Ishikawa (cell line): ENCODE measurements around the gene CCNJL.

Source experiments
- EP300 ChIP-seq: IDR thresholded peaks from 2 replicates; pipeline ENCODE4 v1.6.1; 2012; ENCODE audit warnings: borderline replicate concordance
- RAD21 ChIP-seq: IDR thresholded peaks from 2 replicates; pipeline ENCODE4 v1.6.1; 2012; ENCODE audit warnings: low read depth
- YY1 ChIP-seq: IDR thresholded peaks from 2 replicates; pipeline ENCODE4 v1.6.1; 2012; ENCODE audit warnings: low read depth
- TF ChIP-seq, protein P1 (sequence below): IDR thresholded peaks from 2 replicates; pipeline ENCODE4 v1.6.1; 2012

DNA sequence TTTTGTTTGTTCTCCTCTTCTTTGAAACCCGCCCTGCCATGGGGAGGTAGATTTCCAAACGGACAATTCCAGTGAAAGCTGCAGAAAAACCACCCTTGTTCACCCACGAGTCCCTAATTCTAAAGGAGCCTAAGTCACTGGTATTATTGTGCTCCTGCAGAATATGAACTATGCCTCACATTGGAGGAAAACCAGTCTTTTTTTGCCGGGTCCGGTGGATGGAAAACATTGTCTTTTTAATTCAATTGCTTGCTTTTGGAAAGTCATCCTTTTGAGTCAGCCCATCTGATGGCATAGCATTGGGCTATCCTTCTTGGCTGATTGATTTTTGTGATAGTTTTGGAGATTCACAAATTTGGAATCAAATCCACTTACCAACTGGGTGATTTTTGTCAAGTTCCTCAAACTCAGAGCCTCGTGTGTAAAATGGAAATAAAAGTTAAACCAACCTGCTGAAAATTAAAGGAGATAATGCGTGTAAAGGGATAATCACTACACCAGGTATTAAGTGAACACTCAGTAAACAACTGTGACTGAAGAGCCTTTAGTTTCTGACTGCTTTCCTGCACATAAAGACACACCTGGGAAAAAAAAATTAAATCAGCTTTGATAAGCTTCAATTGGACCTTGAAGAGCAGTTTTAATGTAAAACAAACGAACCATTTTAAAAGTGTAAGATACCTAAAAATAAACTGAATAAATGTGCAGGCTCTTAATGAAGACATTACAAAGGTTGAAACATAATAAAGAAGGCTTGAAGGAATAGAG lies 780 bp upstream of the CCNJL start:
- TF ChIP-seq EP300: no peak
- TF ChIP-seq YY1: peak; percentile 3; the same call in 1 of the 2 replicates
- TF ChIP-seq RAD21: no peak
- TF ChIP-seq, protein P1, sequence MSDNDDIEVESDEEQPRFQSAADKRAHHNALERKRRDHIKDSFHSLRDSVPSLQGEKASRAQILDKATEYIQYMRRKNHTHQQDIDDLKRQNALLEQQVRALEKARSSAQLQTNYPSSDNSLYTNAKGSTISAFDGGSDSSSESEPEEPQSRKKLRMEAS: no peak
